Erythroblast (primary cell): ENCODE data around the gene GPR75.

ENCODE experiments used
- GATA1 ChIP-seq: IDR thresholded peaks from 2 replicates; pipeline ENCODE4 v1.6.1; 2011; ENCODE audit warnings: low read depth, mild to moderate bottlenecking, control low read depth, low read length, moderate library complexity
- POLR2A ChIP-seq: IDR thresholded peaks from 2 replicates; pipeline ENCODE4 v1.6.1; 2011; ENCODE audit warnings: mild to moderate bottlenecking, low read length

GRCh38 chr2:53828331-53828730 lies 31.4 kb downstream of the GPR75 start:
- TF ChIP-seq POLR2A (no peak), GATA1 (no peak)
